ENCODE measurements around the gene SPATA33.

DNA sequence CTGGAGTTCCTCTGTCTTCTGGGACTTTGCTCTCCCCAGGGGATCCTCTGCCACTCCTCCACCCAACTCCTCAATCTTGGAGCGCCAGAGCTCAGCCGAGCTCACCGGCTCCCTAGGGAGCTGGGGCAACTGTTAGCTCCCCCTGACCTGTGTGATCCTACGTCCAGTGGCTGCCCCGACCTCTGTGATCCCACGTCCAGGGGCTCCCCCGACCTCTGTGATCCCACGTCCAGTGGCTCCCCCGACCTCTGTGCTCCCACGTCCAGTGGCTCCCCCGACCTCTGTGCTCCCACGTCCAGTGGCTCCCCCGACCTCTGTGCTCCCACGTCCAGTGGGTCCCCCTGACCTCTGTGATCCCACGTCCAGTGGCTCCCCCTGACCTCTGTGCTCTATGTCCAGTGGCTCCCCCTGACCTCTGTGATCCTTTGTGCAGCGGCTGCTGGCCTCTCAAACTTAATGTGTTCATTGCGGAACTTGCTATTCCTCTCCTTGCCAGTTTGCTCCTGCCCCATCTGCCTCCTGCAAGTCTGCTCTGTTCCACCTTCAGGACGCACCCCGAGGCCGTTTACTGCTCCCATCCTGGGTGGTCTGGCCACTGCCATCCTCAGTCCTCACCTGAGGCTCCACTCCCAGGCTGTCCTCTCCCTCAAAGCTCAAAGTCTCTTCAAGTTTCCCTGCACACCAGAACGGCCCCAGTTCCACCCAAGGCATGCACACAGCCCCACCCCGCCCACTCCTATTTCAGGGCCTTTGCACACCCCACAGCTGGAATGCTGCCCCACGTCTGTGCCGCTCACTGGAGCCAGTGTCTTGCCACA, 60.3 kb downstream of the SPATA33 start:
- TF ChIP-seq, protein P1, sequence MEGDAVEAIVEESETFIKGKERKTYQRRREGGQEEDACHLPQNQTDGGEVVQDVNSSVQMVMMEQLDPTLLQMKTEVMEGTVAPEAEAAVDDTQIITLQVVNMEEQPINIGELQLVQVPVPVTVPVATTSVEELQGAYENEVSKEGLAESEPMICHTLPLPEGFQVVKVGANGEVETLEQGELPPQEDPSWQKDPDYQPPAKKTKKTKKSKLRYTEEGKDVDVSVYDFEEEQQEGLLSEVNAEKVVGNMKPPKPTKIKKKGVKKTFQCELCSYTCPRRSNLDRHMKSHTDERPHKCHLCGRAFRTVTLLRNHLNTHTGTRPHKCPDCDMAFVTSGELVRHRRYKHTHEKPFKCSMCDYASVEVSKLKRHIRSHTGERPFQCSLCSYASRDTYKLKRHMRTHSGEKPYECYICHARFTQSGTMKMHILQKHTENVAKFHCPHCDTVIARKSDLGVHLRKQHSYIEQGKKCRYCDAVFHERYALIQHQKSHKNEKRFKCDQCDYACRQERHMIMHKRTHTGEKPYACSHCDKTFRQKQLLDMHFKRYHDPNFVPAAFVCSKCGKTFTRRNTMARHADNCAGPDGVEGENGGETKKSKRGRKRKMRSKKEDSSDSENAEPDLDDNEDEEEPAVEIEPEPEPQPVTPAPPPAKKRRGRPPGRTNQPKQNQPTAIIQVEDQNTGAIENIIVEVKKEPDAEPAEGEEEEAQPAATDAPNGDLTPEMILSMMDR (IDR thresholded peaks at IDR 0.05), result no peak
- TF ChIP-seq POLR2A (IDR thresholded peaks at IDR 0.05), result no peak
